Measurements from ENCODE around the gene CEMP1. TPM values are rescaled to one million over a fixed set of nuclear protein-coding genes. Genes with fewer than 3 reads are reported as not detected.
"Not testable (repeated sequence)": the region's sequence is repeated elsewhere in the genome, so short reads cannot be mapped to it uniquely, and the experiment has no call there.

CEMP1 gene
- total RNA-seq, result not detected

DNA sequence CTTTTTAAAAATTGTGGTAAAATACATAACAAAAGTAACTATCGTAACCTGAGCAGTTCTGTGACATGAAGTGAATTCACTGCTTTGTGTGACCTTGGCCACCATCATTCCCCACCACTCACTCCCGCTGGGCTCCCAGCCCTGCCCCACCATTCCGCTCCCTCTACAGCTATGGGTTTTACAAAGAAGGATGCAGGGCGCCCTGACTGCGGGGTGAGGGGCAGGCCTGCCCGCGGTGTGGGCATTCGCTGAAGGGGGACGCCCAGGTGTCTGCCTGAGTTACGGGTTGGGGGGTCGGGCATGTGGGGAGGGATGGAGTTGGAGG lies at the start of gene CEMP1:
Gene CEMP1 (minus strand): TSS at position 38 of the 325 bp plus-strand sequence. CDS start 335 bp downstream, outside the sequence.
- peak within 1 kb of the TSS; percentile 95 for H3K4me3 Mint-ChIP-seq

GRCh38 chr16:2580818-2581217 lies 49.6 kb upstream of the CEMP1 start:
- H3K9me3 Mint-ChIP-seq (ENCODE audit: insufficient read depth); DNase-seq; H3K27ac Mint-ChIP-seq; H3K36me3 Mint-ChIP-seq (ENCODE audit: low read depth); H3K4me1 Mint-ChIP-seq (ENCODE audit: low read depth); CTCF ChIA-PET; H3K4me3 Mint-ChIP-seq; ATAC-seq; POLR2A ChIA-PET; H3K27me3 Mint-ChIP-seq (ENCODE audit: low read depth): not testable (repeated sequence)

More for the DNA sequence above, at the start of gene CEMP1:
- H3K36me3 Mint-ChIP-seq (ENCODE audit: low read depth), result peaks cover 6% of the 10 kb centered on the region
- ChIA-PET POLR2A (interaction anchor here (1.1 to 3.7 kb wide), 2 partner anchors 11 to 17 kb away, joined by 4 to 48 read pairs; partner anchors contain the start of gene AMDHD2), CTCF (no interaction called here)
- H3K27me3 Mint-ChIP-seq (ENCODE audit: low read depth), result no peaks in the 10 kb centered on the region
- peaks cover 28% of the 10 kb centered on the region for H3K4me1 Mint-ChIP-seq (ENCODE audit: low read depth)
- no peaks in the 10 kb centered on the region for H3K9me3 Mint-ChIP-seq (ENCODE audit: insufficient read depth)
- peak within 1 kb of the TSS; percentile 100 for H3K27ac Mint-ChIP-seq
- DNase-seq, result no peak
- no peak for ATAC-seq

DNA sequence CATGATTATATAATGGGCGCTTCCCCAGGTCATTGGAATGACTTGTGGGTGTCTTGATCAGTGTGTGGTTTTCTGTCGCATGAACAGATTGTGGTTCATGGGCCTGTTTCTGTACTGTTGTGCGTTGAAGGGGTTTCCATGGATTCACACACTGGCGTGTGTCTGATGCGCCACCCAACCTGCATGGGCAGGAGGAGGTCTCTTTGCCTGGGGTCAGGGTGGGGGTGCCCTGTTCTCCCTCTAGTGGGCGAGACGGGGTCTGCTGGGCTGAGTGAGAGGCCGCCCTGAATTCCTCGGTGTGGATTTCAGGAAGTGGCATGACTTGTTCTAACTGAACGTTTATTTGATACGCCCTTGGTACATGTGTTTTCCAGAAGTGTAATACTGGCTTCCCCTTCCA lies 48.9 kb upstream of the CEMP1 start:
- POLR2A ChIA-PET; H3K9me3 Mint-ChIP-seq (ENCODE audit: insufficient read depth); DNase-seq; H3K27me3 Mint-ChIP-seq (ENCODE audit: low read depth); H3K27ac Mint-ChIP-seq; H3K4me1 Mint-ChIP-seq (ENCODE audit: low read depth); CTCF ChIA-PET; H3K4me3 Mint-ChIP-seq; H3K36me3 Mint-ChIP-seq (ENCODE audit: low read depth): not testable (repeated sequence)
- peak; percentile 50 for ATAC-seq

- H3K9me3 Mint-ChIP-seq (ENCODE audit: insufficient read depth); H3K27me3 Mint-ChIP-seq (ENCODE audit: low read depth); H3K36me3 Mint-ChIP-seq (ENCODE audit: low read depth); DNase-seq; CTCF ChIA-PET; ATAC-seq; H3K4me1 Mint-ChIP-seq (ENCODE audit: low read depth); H3K27ac Mint-ChIP-seq; H3K4me3 Mint-ChIP-seq; POLR2A ChIA-PET: not testable (repeated sequence)
Observed at GRCh38 chr16:2578905-2579304, 47.7 kb upstream of the CEMP1 start.

GRCh38 chr16:2577044-2577443 lies 45.8 kb upstream of the CEMP1 start:
- H3K4me1 Mint-ChIP-seq (ENCODE audit: low read depth); POLR2A ChIA-PET; H3K27me3 Mint-ChIP-seq (ENCODE audit: low read depth); H3K36me3 Mint-ChIP-seq (ENCODE audit: low read depth); H3K27ac Mint-ChIP-seq; H3K9me3 Mint-ChIP-seq (ENCODE audit: insufficient read depth); CTCF ChIA-PET; H3K4me3 Mint-ChIP-seq; ATAC-seq; DNase-seq: not testable (repeated sequence)

GRCh38 chr16:2575839-2576238 lies 44.6 kb upstream of the CEMP1 start:
- H3K4me3 Mint-ChIP-seq; H3K36me3 Mint-ChIP-seq (ENCODE audit: low read depth); POLR2A ChIA-PET; CTCF ChIA-PET; DNase-seq; ATAC-seq; H3K9me3 Mint-ChIP-seq (ENCODE audit: insufficient read depth); H3K27ac Mint-ChIP-seq; H3K27me3 Mint-ChIP-seq (ENCODE audit: low read depth); H3K4me1 Mint-ChIP-seq (ENCODE audit: low read depth): not testable (repeated sequence)

- H3K27ac Mint-ChIP-seq; H3K4me1 Mint-ChIP-seq (ENCODE audit: low read depth); POLR2A ChIA-PET; DNase-seq; H3K36me3 Mint-ChIP-seq (ENCODE audit: low read depth); ATAC-seq; H3K4me3 Mint-ChIP-seq; H3K9me3 Mint-ChIP-seq (ENCODE audit: insufficient read depth); CTCF ChIA-PET; H3K27me3 Mint-ChIP-seq (ENCODE audit: low read depth): not testable (repeated sequence)
Observed at GRCh38 chr16:2572704-2573103, 41.5 kb upstream of the CEMP1 start.

- H3K9me3 Mint-ChIP-seq (ENCODE audit: insufficient read depth); H3K4me3 Mint-ChIP-seq; DNase-seq; ATAC-seq; H3K4me1 Mint-ChIP-seq (ENCODE audit: low read depth); H3K36me3 Mint-ChIP-seq (ENCODE audit: low read depth); H3K27ac Mint-ChIP-seq; H3K27me3 Mint-ChIP-seq (ENCODE audit: low read depth); CTCF ChIA-PET; POLR2A ChIA-PET: not testable (repeated sequence)
Observed at GRCh38 chr16:2568573-2568972, 37.4 kb upstream of the CEMP1 start.

GRCh38 chr16:2567506-2567905 lies 36.3 kb upstream of the CEMP1 start:
- CTCF ChIA-PET, H3K27ac Mint-ChIP-seq: not testable (repeated sequence)

DNA sequence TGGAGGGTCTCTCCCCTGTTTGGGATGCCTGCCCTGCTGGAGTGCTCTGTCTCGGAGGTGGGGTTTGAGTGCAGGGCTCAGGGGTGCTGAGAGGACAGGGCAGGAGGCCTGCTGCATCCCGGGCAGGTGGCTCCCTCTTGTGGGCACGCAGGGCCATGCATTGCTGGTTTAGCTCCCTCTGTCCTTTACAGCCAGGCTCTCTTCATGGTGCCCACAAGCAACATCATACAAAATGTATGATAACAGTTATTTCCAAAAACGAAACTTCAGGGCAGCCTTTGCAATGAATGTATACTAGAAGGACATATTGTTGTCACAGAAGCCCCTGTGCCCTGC lies 29.6 kb upstream of the CEMP1 start:
- ATAC-seq (peak; percentile 97), DNase-seq (peak; percentile 79)
- H3K9me3 Mint-ChIP-seq (ENCODE audit: insufficient read depth); H3K4me1 Mint-ChIP-seq (ENCODE audit: low read depth); CTCF ChIA-PET; H3K27me3 Mint-ChIP-seq (ENCODE audit: low read depth); H3K27ac Mint-ChIP-seq; POLR2A ChIA-PET; H3K36me3 Mint-ChIP-seq (ENCODE audit: low read depth); H3K4me3 Mint-ChIP-seq: not testable (repeated sequence)

More at GRCh38 chr16:2567506-2567905, 36.3 kb upstream of the CEMP1 start:
- DNase-seq; H3K27me3 Mint-ChIP-seq (ENCODE audit: low read depth); ATAC-seq; H3K36me3 Mint-ChIP-seq (ENCODE audit: low read depth); H3K4me3 Mint-ChIP-seq; H3K9me3 Mint-ChIP-seq (ENCODE audit: insufficient read depth); H3K4me1 Mint-ChIP-seq (ENCODE audit: low read depth); POLR2A ChIA-PET: not testable (repeated sequence)

GRCh38 chr16:2560131-2560797 lies 29.1 kb upstream of the CEMP1 start:
- H3K27me3 Mint-ChIP-seq (ENCODE audit: low read depth); POLR2A ChIA-PET; CTCF ChIA-PET; H3K4me1 Mint-ChIP-seq (ENCODE audit: low read depth); H3K9me3 Mint-ChIP-seq (ENCODE audit: insufficient read depth); DNase-seq; H3K4me3 Mint-ChIP-seq; H3K36me3 Mint-ChIP-seq (ENCODE audit: low read depth); H3K27ac Mint-ChIP-seq; ATAC-seq: not testable (repeated sequence)

DNA sequence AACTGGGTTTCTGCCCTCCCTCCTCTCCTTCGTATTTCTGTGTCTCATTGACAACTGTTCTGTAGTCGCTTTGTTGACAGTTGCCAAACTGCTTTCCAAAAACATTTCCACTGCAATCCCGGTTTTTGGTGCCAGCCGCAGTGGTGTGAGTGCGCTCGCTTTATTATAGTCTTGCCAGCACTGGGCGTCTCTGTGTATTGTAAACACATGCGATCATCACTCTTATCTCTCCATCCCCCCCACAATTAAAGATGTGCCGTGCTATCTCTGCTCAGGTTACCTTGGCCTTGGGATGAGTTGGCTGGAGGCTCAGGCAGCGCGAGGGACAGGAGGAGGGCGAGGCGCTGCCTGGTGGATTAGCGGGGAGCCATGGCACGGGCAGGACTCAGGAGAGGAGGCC lies 25.9 kb upstream of the CEMP1 start:
- DNase-seq, POLR2A ChIA-PET, ATAC-seq: not testable (repeated sequence)

GRCh38 chr16:2554709-2555425 lies 23.7 kb upstream of the CEMP1 start:
- H3K9me3 Mint-ChIP-seq (ENCODE audit: insufficient read depth); H3K4me3 Mint-ChIP-seq; DNase-seq; POLR2A ChIA-PET; H3K36me3 Mint-ChIP-seq (ENCODE audit: low read depth); ATAC-seq; H3K27me3 Mint-ChIP-seq (ENCODE audit: low read depth); CTCF ChIA-PET; H3K27ac Mint-ChIP-seq; H3K4me1 Mint-ChIP-seq (ENCODE audit: low read depth): not testable (repeated sequence)

More for the DNA sequence above, 25.9 kb upstream of the CEMP1 start:
- H3K36me3 Mint-ChIP-seq (ENCODE audit: low read depth); H3K27ac Mint-ChIP-seq; H3K9me3 Mint-ChIP-seq (ENCODE audit: insufficient read depth); H3K27me3 Mint-ChIP-seq (ENCODE audit: low read depth); H3K4me1 Mint-ChIP-seq (ENCODE audit: low read depth); CTCF ChIA-PET; H3K4me3 Mint-ChIP-seq: not testable (repeated sequence)

All from activated CD8-positive, alpha-beta T cell treated with anti-CD3 and anti-CD28 coated beads, Interleukin-2, amount 10 ng/mL, durations not matched to agents 7 days and 5 days (primary cell).